SK-N-SH treated with all-trans-retinoic acid at 6 μM for 48 hours (cell line): ENCODE results near the gene ATP5PD.
"Not testable (repeated sequence)": the region's sequence is repeated elsewhere in the genome, so short reads cannot be mapped to it uniquely, and the experiment has no call there.

Experiments
- ATAC-seq: fragments of 200-7000 bp; cut with Tn5 transposase; 3 replicates; pipeline ENCODE4 v1.9.1; 2020; ENCODE audit warnings: mild to moderate bottlenecking, moderate library complexity
- BACH2 ChIP-seq: fragments of 250-450 bp; sonication (Bioruptor Pico); IDR thresholded peaks from 2 replicates; pipeline ENCODE4 v1.9.0; 2021; ENCODE audit warnings: mild to moderate bottlenecking, borderline replicate concordance
- CREB5 ChIP-seq: fragments of 250-450 bp; sonication (Bioruptor Pico); IDR thresholded peaks from 2 replicates; pipeline ENCODE4 v1.5.1; 2020; ENCODE audit warnings: low read depth, mild to moderate bottlenecking, moderate library complexity
- CSDC2 ChIP-seq: fragments of 250-450 bp; sonication (Bioruptor Pico); IDR thresholded peaks from 2 replicates; pipeline ENCODE4 v1.5.0; 2020; ENCODE audit warnings: mild to moderate bottlenecking, moderate library complexity
- CSRNP3 ChIP-seq: fragments of 250-450 bp; sonication (Bioruptor Pico); IDR thresholded peaks from 2 replicates; pipeline ENCODE4 v1.5.1; 2021; ENCODE audit warnings: mild to moderate bottlenecking, moderate library complexity
- ESRRG ChIP-seq: fragments of 250-450 bp; sonication (Bioruptor Pico); IDR thresholded peaks from 2 replicates; pipeline ENCODE4 v1.6.1; 2021; ENCODE audit warnings: mild to moderate bottlenecking
- GLIS3 ChIP-seq: fragments of 250-450 bp; sonication (Bioruptor Pico); IDR thresholded peaks from 2 replicates; pipeline ENCODE4 v1.5.0; 2020; ENCODE audit warnings: mild to moderate bottlenecking, moderate library complexity
- ISL1 ChIP-seq: fragments of 250-450 bp; sonication (Bioruptor Pico); IDR thresholded peaks from 2 replicates; pipeline ENCODE4 v2.1.2; 2022; ENCODE audit warnings: mild to moderate bottlenecking, moderate library complexity
- OSR1 ChIP-seq: fragments of 250-450 bp; sonication (Bioruptor Pico); IDR thresholded peaks from 2 replicates; pipeline ENCODE4 v1.8.0; 2022; ENCODE audit warnings: moderate library complexity, mild to moderate bottlenecking, inconsistent platforms
- PATZ1 ChIP-seq: fragments of 250-450 bp; sonication (Bioruptor Pico); IDR thresholded peaks from 2 replicates; pipeline ENCODE4 v1.8.0; 2020; ENCODE audit warnings: mild to moderate bottlenecking, moderate library complexity, borderline replicate concordance
- POU6F1 ChIP-seq: fragments of 250-450 bp; sonication (Bioruptor Pico); IDR thresholded peaks from 2 replicates; pipeline ENCODE4 v1.8.0; 2021; ENCODE audit warnings: low read depth, mild to moderate bottlenecking, moderate library complexity, borderline replicate concordance
- PPARA ChIP-seq: fragments of 250-450 bp; sonication (Bioruptor Pico); IDR thresholded peaks from 2 replicates; pipeline ENCODE4 v1.5.0; 2020; ENCODE audit warnings: mild to moderate bottlenecking, borderline replicate concordance
- RARB ChIP-seq: fragments of 250-450 bp; sonication (Bioruptor Pico); IDR thresholded peaks from 2 replicates; pipeline ENCODE4 v1.8.0; 2021; ENCODE audit warnings: mild to moderate bottlenecking, moderate library complexity
- SNAI2 ChIP-seq: fragments of 250-450 bp; sonication (Bioruptor Pico); IDR thresholded peaks from 2 replicates; pipeline ENCODE4 v1.5.0; 2020; ENCODE audit warnings: mild to moderate bottlenecking, moderate library complexity
- TOX ChIP-seq: fragments of 250-450 bp; sonication (Bioruptor Pico); IDR thresholded peaks from 2 replicates; pipeline ENCODE4 v1.8.0; 2021; ENCODE audit warnings: mild to moderate bottlenecking, moderate library complexity, borderline replicate concordance
- TSHZ2 ChIP-seq: fragments of 250-450 bp; sonication (Bioruptor Pico); IDR thresholded peaks from 2 replicates; pipeline ENCODE4 v1.5.0; 2020; ENCODE audit warnings: mild to moderate bottlenecking, moderate library complexity
- ZC3H10 ChIP-seq: fragments of 250-450 bp; sonication (Bioruptor Pico); IDR thresholded peaks from 2 replicates; pipeline ENCODE4 v1.5.1; 2021; ENCODE audit warnings: mild to moderate bottlenecking, moderate library complexity
- ZFP3 ChIP-seq: fragments of 250-450 bp; sonication (Bioruptor Pico); IDR thresholded peaks from 2 replicates; pipeline ENCODE4 v1.5.0; 2020; ENCODE audit warnings: mild to moderate bottlenecking, moderate library complexity
- ZNF8 ChIP-seq: fragments of 450-650 bp; formaldehyde crosslinking; IDR thresholded peaks from 2 replicates; pipeline ENCODE4 v1.5.0; 2020; ENCODE audit warnings: mild to moderate bottlenecking, moderate library complexity

ATP5PD gene

GRCh38 chr17:75044716-75045115 is 2.1 kb downstream of the ATP5PD start:
- TF ChIP-seq TOX (CRISPR knock-in tag) (no peak), ISL1 (CRISPR knock-in tag) (no peak), CSDC2 (no peak), BACH2 (CRISPR knock-in tag) (no peak), ESRRG (CRISPR knock-in tag) (no peak), TSHZ2 (CRISPR knock-in tag) (no peak), RARB (no peak), PATZ1 (no peak), ZFP3 (CRISPR knock-in tag) (no peak), ZC3H10 (no peak), ZNF8 (CRISPR knock-in tag) (no peak), CREB5 (no peak)
- no peak for ATAC-seq

- ATAC-seq = not testable (repeated sequence)
Observed at GRCh38 chr17:75043789-75044188, 3.0 kb downstream of the ATP5PD start.

GRCh38 chr17:75041656-75042280 is 5.0 kb downstream of the ATP5PD start:
- ATAC-seq = no peak
- TF ChIP-seq TOX (CRISPR knock-in tag) (no peak), SNAI2 (CRISPR knock-in tag) (no peak), CSRNP3 (CRISPR knock-in tag) (no peak), GLIS3 (CRISPR knock-in tag) (no peak), ZC3H10 (no peak), CREB5 (no peak), ISL1 (CRISPR knock-in tag) (no peak), OSR1 (CRISPR knock-in tag) (no peak), PPARA (CRISPR knock-in tag) (no peak), POU6F1 (CRISPR knock-in tag) (no peak), TSHZ2 (CRISPR knock-in tag) (no peak), ZFP3 (CRISPR knock-in tag) (no peak), ESRRG (CRISPR knock-in tag) (no peak)
